ENCODE measurements around the gene GNG3.
"Not testable (repeated sequence)": the region's sequence is repeated elsewhere in the genome, so short reads cannot be mapped to it uniquely, and the experiment has no call there.

The GNG3 gene

DNA sequence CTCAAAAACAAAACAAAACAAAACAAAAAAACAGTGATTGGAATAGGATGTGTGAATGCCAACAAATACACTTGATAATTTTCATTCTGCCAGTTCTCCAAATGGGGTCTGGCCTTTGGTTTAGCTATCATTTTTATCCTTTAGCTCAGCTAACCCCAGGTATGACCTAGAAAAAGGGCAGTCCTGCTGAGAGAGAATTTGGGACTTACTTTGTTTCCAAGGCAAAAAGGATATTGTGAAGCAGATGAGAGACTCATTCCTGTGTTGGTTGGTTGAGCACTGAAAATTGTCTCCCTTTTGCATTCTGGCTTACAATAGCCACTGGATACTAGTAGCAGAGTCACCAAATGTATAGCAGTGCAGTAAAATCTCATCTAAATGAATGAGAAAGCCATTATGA lies 29.7 kb downstream of the GNG3 start:
- Histone ChIP-seq H3K27me3 (ENCODE audit: control insufficient read depth, insufficient read depth, low read length) (no peaks in the 10 kb centered on the region), H3K36me3 (ENCODE audit: control insufficient read depth, insufficient read depth, low read length) (peaks cover 46% of the 10 kb centered on the region), H3K4me3 (ENCODE audit: low read depth, low read length) (no peak overlapping the region), H3K27ac (ENCODE audit: low read depth, low read length) (no peak overlapping the region), H3K9ac (ENCODE audit: low read length) (no peak overlapping the region), H3K9me3 (ENCODE audit: control insufficient read depth, insufficient read depth, low read depth, low read length) (no peaks in the 10 kb centered on the region), H3K4me1 (ENCODE audit: control insufficient read depth, insufficient read depth, low read length) (no peaks in the 10 kb centered on the region)

DNA sequence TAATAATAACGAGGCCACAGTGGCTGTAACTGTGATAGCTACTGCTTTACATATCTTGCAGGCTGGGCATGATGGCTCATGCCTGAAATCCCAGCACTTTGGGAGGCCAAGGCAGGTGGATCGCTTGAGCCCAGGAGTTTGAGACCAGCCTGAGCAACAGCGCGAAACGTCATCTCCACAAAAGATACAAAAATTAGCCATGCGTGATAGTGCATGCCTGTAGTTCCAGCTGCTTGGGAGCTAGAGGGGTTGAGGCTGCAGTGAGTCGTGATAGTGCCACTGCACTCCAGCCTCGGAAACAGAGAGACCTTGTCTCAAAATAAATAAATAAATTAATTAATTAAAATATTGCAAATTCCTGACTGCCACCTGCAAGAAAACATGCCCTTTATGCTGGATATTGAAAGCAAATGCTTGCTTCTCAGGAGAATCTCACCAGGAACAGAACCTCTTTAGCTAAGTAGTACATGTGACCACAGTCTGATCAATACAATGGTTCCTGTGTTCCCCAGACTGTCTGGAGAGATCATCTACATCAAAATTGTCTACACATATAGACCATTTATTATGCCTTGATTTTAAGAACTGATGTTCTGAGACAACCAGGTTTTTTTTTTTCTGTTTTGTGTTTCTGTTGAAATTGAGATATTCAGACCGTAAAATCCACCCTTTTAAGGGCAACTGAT lies 40.1 kb downstream of the GNG3 start:
- peaks cover 20% of the 10 kb centered on the region for H3K36me3 ChIP-seq (ENCODE audit: control insufficient read depth, insufficient read depth, low read length)
- H3K27ac ChIP-seq (ENCODE audit: low read depth, low read length) = no peak overlapping the region
- no peaks in the 10 kb centered on the region for H3K4me1 ChIP-seq (ENCODE audit: control insufficient read depth, insufficient read depth, low read length)
- H3K27me3 ChIP-seq (ENCODE audit: control insufficient read depth, insufficient read depth, low read length) = no peaks in the 10 kb centered on the region
- no peak overlapping the region for H3K9ac ChIP-seq (ENCODE audit: low read length)
- no peak overlapping the region for H3K4me3 ChIP-seq (ENCODE audit: low read depth, low read length)
- H3K9me3 ChIP-seq (ENCODE audit: control insufficient read depth, insufficient read depth, low read depth, low read length) = no peaks in the 10 kb centered on the region

DNA sequence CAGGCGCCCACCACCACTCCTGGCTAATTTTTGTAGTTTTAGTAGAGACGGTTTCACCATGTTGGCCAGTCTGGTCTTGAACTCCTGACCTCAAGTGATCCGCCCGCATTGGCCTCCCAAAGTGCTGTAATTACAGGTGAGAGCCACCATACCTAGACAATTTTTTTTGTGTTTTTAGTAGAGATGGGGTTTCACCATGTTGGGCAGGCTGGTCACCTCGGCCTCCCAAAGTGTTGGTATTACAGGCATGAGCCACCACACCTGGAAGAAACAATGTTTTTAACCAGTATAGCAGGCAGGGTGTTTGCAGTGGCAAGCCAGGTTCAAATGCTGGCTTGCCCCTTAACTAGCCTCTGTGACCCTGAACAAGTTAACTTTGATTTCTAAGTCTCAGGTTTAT lies 42.5 kb downstream of the GNG3 start:
- H3K9me3 ChIP-seq (ENCODE audit: control insufficient read depth, insufficient read depth, low read depth, low read length); H3K27ac ChIP-seq (ENCODE audit: low read depth, low read length); H3K9ac ChIP-seq (ENCODE audit: low read length); H3K4me1 ChIP-seq (ENCODE audit: control insufficient read depth, insufficient read depth, low read length); H3K4me3 ChIP-seq (ENCODE audit: low read depth, low read length); H3K27me3 ChIP-seq (ENCODE audit: control insufficient read depth, insufficient read depth, low read length): not testable (repeated sequence)
- H3K36me3 ChIP-seq (ENCODE audit: control insufficient read depth, insufficient read depth, low read length) = peaks cover 28% of the 10 kb centered on the region

DNA sequence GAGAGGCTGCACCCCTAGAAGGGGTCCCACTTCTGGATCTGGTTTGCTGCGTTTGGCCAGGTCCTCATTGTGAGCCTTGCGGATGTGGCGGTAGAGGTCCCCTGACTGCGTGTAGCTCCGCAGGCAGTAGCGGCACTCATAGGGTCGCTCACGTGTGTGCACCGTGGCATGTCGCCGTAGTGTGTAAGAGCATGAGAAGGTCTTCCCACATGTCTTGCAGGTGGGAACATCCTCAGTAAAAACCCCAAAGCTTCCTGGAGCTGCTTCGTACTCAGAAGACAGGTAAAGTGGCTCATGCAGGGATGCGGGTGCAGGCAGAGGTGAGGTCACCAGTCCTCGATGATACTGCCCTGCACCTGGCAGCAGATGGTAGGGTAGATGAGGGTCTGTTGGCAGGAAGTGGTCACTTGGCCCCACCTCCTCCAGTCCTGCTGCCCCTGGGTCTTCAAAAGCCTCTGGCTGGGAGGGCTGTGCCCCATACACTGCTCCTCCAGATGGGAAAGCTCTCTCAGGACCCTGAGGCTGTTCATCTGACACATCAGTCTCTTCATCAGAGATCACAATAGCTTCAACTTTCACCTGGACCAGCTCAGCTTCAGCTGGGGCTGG lies 44.8 kb downstream of the GNG3 start:
- Histone ChIP-seq H3K36me3 (ENCODE audit: control insufficient read depth, insufficient read depth, low read length) (peaks cover 28% of the 10 kb centered on the region), H3K4me3 (ENCODE audit: low read depth, low read length) (no peak overlapping the region), H3K9ac (ENCODE audit: low read length) (no peak overlapping the region), H3K27me3 (ENCODE audit: control insufficient read depth, insufficient read depth, low read length) (no peaks in the 10 kb centered on the region), H3K27ac (ENCODE audit: low read depth, low read length) (no peak overlapping the region), H3K9me3 (ENCODE audit: control insufficient read depth, insufficient read depth, low read depth, low read length) (no peaks in the 10 kb centered on the region), H3K4me1 (ENCODE audit: control insufficient read depth, insufficient read depth, low read length) (peaks cover 9% of the 10 kb centered on the region; the same call in 1 of the 2 replicates)

DNA sequence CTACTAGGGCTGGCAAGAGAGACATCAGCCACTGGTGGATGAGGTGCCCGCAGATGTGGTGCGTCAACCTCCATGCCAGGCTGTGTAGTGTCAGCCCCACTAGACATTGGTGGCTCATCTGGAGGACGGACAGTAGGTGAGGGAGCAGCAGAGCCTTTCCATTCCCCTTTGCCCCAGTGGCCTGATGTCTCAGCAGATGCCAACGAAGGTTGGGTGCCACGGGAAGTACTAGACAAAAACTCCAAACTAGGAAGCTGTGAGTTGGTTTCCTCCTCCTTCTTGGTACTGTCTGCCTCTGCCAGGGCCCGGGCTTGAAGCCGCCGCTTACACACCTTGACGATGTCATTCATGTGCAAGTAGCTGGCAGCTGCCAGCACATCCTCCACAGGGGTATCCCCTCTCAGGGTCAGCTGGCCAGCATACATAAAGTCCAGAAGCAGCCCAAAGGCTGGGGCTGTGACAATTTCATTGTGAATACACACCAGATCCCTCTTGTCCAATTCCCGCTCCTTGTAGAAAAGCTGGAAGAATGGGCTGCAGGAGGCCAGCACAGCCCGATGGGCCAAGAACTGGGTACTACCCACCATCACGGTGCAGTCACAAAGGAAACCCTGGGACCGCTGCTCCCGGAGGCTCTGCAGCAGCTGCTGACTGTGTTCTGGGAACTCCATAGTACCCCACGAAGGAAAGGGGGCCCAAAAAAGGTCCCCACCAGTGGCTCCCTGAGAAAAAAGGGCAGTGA lies 45.7 kb downstream of the GNG3 start:
- H3K27ac ChIP-seq (ENCODE audit: low read depth, low read length) = peak overlapping the region; percentile 8; the same call in 1 of the 2 replicates
- no peak overlapping the region for H3K9ac ChIP-seq (ENCODE audit: low read length)
- no peaks in the 10 kb centered on the region for H3K9me3 ChIP-seq (ENCODE audit: control insufficient read depth, insufficient read depth, low read depth, low read length)
- peaks cover 28% of the 10 kb centered on the region for H3K36me3 ChIP-seq (ENCODE audit: control insufficient read depth, insufficient read depth, low read length)
- peak overlapping the region; percentile 89 for H3K4me3 ChIP-seq (ENCODE audit: low read depth, low read length)
- no peaks in the 10 kb centered on the region for H3K27me3 ChIP-seq (ENCODE audit: control insufficient read depth, insufficient read depth, low read length)
- H3K4me1 ChIP-seq (ENCODE audit: control insufficient read depth, insufficient read depth, low read length) = peaks cover 11% of the 10 kb centered on the region; the same call in 1 of the 2 replicates

DNA sequence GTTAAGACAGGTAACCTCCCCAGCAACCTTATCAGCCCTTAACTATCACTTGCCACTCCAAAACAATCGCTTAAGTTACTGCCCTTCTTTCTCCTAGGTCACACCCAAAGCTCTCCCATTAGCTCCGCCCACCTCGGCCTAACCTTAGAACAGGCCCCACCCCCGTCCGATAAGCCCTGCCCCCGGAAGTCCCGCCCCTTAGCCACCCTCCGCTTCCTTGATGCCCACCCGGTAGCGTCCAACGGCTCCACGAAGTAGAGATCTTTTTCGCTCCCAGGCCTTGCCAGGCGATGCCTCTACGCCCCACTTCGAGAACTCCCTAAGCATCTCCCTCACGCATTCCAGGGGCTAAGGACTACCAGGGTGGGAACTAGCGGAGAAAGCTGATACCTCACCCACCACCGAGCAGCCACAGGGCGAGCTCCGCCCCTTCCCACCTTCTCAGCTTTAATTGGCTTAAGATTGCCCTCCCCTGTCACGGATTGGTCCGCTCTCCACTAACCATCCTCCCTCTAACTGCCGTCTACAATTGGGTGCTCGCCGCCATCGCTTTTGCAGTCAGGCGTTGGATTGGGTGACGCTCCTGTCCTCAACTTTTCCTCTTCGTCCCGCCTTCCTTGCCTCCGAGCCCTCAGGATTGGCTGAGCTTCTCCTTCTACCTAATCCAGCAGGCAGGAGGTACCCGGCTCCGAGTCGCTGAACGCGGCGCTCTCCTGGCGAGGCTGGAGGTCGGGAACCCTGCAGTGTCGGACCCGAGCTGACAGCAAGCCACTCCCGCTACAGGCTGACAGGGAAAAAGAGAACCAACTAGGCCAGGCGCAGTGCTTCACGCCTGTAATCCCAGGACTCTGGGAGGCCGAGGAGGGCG lies 46.5 kb downstream of the GNG3 start, which contains the start of gene ZBTB3:
ZBTB3 (minus strand) TSS at position 425 of the 868 bp plus-strand sequence. CDS start 496 bp downstream, outside the sequence.
- Histone ChIP-seq H3K9me3 (ENCODE audit: control insufficient read depth, insufficient read depth, low read depth, low read length) (no peaks in the 10 kb centered on the region), H3K9ac (ENCODE audit: low read length) (peak within 1 kb of the TSS; percentile 75), H3K36me3 (ENCODE audit: control insufficient read depth, insufficient read depth, low read length) (peaks cover 25% of the 10 kb centered on the region), H3K27ac (ENCODE audit: low read depth, low read length) (peak within 1 kb of the TSS; percentile 22), H3K27me3 (ENCODE audit: control insufficient read depth, insufficient read depth, low read length) (no peaks in the 10 kb centered on the region), H3K4me3 (ENCODE audit: low read depth, low read length) (peak within 1 kb of the TSS; percentile 89), H3K4me1 (ENCODE audit: control insufficient read depth, insufficient read depth, low read length) (peaks cover 14% of the 10 kb centered on the region; the same call in 1 of the 2 replicates)

DNA sequence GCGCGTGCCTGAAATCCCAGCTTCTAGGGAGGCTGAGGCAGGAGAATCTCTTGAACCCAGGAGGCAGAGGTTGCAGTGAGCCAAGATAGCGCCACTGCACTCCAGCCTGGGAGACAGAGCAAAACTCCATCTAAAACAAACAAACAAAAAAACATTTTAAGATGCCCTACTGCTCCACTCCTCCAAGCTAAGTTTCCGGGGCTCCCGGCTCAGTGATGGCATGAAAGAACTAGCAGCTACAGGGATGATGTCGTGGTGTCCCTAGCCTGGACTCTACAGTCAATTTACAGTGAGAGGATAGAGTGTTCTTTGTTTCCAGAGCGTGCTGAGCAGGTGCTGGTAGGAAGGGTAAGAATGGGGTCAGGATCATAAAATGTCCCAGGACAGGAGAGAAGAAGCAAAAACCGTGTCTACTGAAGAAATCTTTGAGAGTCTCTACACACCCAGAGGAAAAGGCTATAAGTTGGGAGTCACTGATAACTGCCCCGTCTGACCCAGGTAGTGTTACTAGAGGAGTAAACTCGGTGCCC lies 47.7 kb downstream of the GNG3 start:
- Histone ChIP-seq H3K27me3 (ENCODE audit: control insufficient read depth, insufficient read depth, low read length) (no peaks in the 10 kb centered on the region), H3K9ac (ENCODE audit: low read length) (no peak overlapping the region), H3K4me3 (ENCODE audit: low read depth, low read length) (no peak overlapping the region), H3K27ac (ENCODE audit: low read depth, low read length) (no peak overlapping the region), H3K9me3 (ENCODE audit: control insufficient read depth, insufficient read depth, low read depth, low read length) (no peaks in the 10 kb centered on the region), H3K4me1 (ENCODE audit: control insufficient read depth, insufficient read depth, low read length) (peaks cover 14% of the 10 kb centered on the region; the same call in 1 of the 2 replicates), H3K36me3 (ENCODE audit: control insufficient read depth, insufficient read depth, low read length) (peaks cover 17% of the 10 kb centered on the region)

DNA sequence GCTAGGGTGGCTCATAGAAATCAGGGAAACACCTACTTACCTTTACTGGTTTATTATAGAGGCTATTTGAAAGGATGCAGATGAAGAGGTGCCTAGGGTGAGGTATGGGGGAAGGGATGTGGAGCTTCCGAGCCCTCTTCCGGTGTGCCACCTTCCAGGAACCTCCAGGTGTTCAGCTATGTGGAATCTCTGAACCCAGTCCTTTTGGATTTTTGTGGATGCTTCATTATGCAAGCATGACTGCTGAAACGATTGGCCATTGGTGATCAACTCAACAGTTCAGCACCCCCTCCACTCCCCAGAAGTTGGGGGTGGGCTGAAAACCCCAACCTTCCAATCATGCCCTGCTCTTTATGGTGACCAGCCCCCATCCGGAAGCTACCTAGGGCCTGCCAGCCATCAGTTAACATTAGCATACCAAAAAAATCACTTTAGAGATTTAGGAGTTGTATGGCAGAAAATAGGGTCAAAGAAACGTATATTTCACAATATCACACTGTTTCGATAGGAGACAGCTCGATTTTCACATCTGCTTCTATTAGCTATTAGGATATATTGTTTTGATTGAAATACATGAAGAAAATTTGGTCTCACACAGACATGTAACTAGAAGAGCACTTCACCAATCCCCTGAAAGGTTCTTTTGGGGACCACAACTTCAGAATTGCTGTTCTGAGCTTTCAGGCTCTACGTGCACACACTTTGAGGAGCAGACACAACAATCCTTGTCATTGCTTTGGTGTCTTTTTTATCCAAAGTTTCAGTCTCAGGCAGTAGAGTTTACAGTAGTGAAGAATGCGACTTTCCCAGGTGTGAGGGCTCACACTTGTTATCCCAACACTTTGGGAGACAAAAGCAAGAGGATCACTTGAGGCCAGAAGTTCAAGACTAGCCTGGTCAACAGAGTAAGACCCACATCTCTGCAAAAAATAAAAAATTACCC lies 50.6 kb downstream of the GNG3 start:
- peak overlapping the region; percentile 55 for H3K4me3 ChIP-seq (ENCODE audit: low read depth, low read length)

More for the DNA sequence above, 50.6 kb downstream of the GNG3 start:
- H3K27ac ChIP-seq (ENCODE audit: low read depth, low read length) = peak overlapping the region; percentile 82
- H3K36me3 ChIP-seq (ENCODE audit: control insufficient read depth, insufficient read depth, low read length) = peaks cover 8% of the 10 kb centered on the region
- H3K9ac ChIP-seq (ENCODE audit: low read length) = peak overlapping the region; percentile 68
- peaks cover 21% of the 10 kb centered on the region for H3K4me1 ChIP-seq (ENCODE audit: control insufficient read depth, insufficient read depth, low read length)
- H3K27me3 ChIP-seq (ENCODE audit: control insufficient read depth, insufficient read depth, low read length) = no peaks in the 10 kb centered on the region
- no peaks in the 10 kb centered on the region for H3K9me3 ChIP-seq (ENCODE audit: control insufficient read depth, insufficient read depth, low read depth, low read length)
